ENCODE results near the gene TLK1.

The TLK1 gene

DNA sequence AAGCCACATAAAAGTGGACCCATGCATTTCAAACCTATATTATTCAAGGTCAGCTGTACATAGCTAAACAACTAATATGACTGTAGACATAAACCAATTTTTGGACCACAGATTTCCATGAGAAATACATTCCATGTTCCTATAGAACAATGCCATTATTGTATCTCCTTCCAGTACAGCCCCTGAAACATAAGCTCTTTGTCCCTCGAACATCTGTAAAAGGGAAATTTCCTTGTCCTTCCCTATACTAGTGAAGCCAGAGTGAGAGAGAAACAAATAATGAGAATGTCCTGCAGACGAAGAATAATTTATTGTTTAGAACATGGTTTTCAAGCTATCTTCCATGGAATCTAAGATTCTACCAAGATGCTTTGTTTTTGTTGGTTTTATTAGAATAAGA, 156.3 kb downstream of the TLK1 start:
- no peak overlapping the region for H3K27ac ChIP-seq (ENCODE audit: low read depth, low read length)
- H3K18ac ChIP-seq (ENCODE audit: low read length), result no peak overlapping the region
- no peak overlapping the region for H3K4me3 ChIP-seq (ENCODE audit: low read depth, low read length)
- no peak overlapping the region for H4K8ac ChIP-seq (ENCODE audit: low read depth, low read length)
- H2AK5ac ChIP-seq (ENCODE audit: low read length), result no peak overlapping the region
- H3K4me2 ChIP-seq (ENCODE audit: low read length), result no peak overlapping the region
- no peak overlapping the region for H2BK12ac ChIP-seq (ENCODE audit: low read length)
- H3K79me2 ChIP-seq (ENCODE audit: control insufficient read depth, insufficient read depth, low read length, poor library complexity), result no peaks in the 10 kb centered on the region
- no CpG with 5 or more reads among the region's 2 CpGs for WGBS (ENCODE audit: extremely low coverage, insufficient coverage, insufficient read length)
- H3K79me1 ChIP-seq (ENCODE audit: low read length), result no peaks in the 10 kb centered on the region
- H3K9ac ChIP-seq (ENCODE audit: low read length), result no peak overlapping the region
- DNase-seq, result no peak
- no peaks in the 10 kb centered on the region for H3K9me3 ChIP-seq (ENCODE audit: insufficient read depth, low read depth, low read length)
- H4K91ac ChIP-seq (ENCODE audit: low read depth, low read length), result no peak overlapping the region
- H2AFZ ChIP-seq (ENCODE audit: insufficient read depth, low read length, poor library complexity), result no peak overlapping the region
- H3K4me1 ChIP-seq (ENCODE audit: control insufficient read depth in 1 of 2, insufficient read depth in 2 of 2, low read length in 2 of 2), result no peaks in the 10 kb centered on the region
- H4K12ac ChIP-seq (ENCODE audit: low read depth, low read length), result no peak overlapping the region
- no peaks in the 10 kb centered on the region for H3K27me3 ChIP-seq (ENCODE audit: insufficient read depth, low read length)
- H3K4ac ChIP-seq (ENCODE audit: low read depth, low read length), result no peak overlapping the region
- H3K14ac ChIP-seq (ENCODE audit: low read length), result no peak overlapping the region
- no peak overlapping the region for H2BK120ac ChIP-seq (ENCODE audit: insufficient read depth, low read length, poor library complexity)
- H3K36me3 ChIP-seq (ENCODE audit: control insufficient read depth in 1 of 2, insufficient read depth in 2 of 2, low read length in 2 of 2), result peaks cover 13 to 16% of the 10 kb centered on the region in 2 experiments
- H3K23ac ChIP-seq (ENCODE audit: low read length), result no peak overlapping the region
- no peak overlapping the region for H2BK5ac ChIP-seq (ENCODE audit: low read depth, low read length, poor library complexity)

DNA sequence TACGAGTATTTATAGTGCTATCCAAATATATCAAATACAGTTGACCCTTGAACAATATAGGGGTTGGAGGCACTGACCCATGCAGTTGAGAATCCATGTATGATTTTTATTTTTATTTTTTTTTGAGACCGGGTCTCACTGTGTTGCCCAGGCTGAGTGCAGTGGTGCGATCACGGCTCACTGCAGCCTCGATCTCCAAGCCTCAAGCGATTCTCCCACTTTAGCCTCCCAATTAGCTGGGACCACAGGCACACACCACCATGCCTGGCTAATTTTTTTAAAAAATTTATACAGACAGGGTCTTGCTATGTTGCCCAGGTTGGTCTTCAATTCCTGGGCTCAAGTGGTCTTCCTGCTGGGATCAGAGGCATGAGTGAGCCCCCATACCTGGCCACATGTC, 161.0 kb downstream of the TLK1 start:
- no peak overlapping the region for H2AK5ac ChIP-seq (ENCODE audit: low read length)
- H4K12ac ChIP-seq (ENCODE audit: low read depth, low read length), result no peak overlapping the region
- no peak overlapping the region for H3K4me2 ChIP-seq (ENCODE audit: low read length)
- H3K27me3 ChIP-seq (ENCODE audit: insufficient read depth, low read length), result no peaks in the 10 kb centered on the region
- no peak overlapping the region for H2BK12ac ChIP-seq (ENCODE audit: low read length)
- no peak overlapping the region for H2AFZ ChIP-seq (ENCODE audit: insufficient read depth, low read length, poor library complexity)
- H2BK120ac ChIP-seq (ENCODE audit: insufficient read depth, low read length, poor library complexity), result no peak overlapping the region
- H3K79me1 ChIP-seq (ENCODE audit: low read length), result no peaks in the 10 kb centered on the region
- no peaks in the 10 kb centered on the region for H3K4me1 ChIP-seq (ENCODE audit: control insufficient read depth in 1 of 2, insufficient read depth in 2 of 2, low read length in 2 of 2)
- no peak overlapping the region for H4K91ac ChIP-seq (ENCODE audit: low read depth, low read length)
- DNase-seq, result no peak
- no peak overlapping the region for H4K8ac ChIP-seq (ENCODE audit: low read depth, low read length)
- WGBS (ENCODE audit: extremely low coverage, insufficient coverage, insufficient read length), result no CpG with 5 or more reads among the region's 6 CpGs
- no peak overlapping the region for H3K27ac ChIP-seq (ENCODE audit: low read depth, low read length)
- no peak overlapping the region for H3K18ac ChIP-seq (ENCODE audit: low read length)
- no peaks in the 10 kb centered on the region for H3K79me2 ChIP-seq (ENCODE audit: control insufficient read depth, insufficient read depth, low read length, poor library complexity)
- H3K9me3 ChIP-seq (ENCODE audit: insufficient read depth, low read depth, low read length), result no peaks in the 10 kb centered on the region
- H3K4ac ChIP-seq (ENCODE audit: low read depth, low read length), result no peak overlapping the region
- H3K9ac ChIP-seq (ENCODE audit: low read length), result no peak overlapping the region
- H3K4me3 ChIP-seq (ENCODE audit: low read depth, low read length), result no peak overlapping the region
- no peak overlapping the region for H3K23ac ChIP-seq (ENCODE audit: low read length)
- peaks cover 16 to 18% of the 10 kb centered on the region in 2 experiments for H3K36me3 ChIP-seq (ENCODE audit: control insufficient read depth in 1 of 2, insufficient read depth in 2 of 2, low read length in 2 of 2)
- H2BK5ac ChIP-seq (ENCODE audit: low read depth, low read length, poor library complexity), result no peak overlapping the region
- H3K14ac ChIP-seq (ENCODE audit: low read length), result no peak overlapping the region

DNA sequence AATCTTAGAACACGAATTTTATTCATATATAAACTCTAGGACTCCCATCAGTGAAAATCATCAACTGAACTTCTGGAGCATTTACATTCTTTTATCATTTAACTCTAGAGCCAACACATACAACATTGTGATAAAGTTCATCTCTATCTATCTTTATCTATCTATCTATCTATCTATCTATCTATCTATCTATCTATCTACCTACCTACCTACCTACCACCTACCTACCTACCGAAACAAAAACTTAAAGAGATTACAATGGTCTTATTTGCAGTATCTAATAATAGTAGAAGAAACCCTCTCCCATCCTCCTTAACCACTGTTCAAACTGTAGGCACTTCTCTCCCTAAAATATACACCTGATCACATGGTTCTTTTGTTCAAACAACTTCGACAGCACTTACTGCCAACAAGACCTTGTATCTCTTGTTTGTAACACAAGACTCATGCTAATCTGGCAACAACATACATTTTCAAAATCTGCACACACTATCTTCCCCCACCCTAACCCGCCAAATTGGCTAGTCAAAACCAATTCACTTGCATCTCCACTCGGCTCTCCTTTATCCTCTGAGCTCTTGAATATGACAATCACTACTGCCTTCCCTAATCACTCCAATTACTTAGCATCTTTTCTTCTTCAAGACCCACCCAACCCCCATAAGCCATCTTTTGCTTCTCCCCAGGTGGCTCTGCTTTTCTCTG, 162.6 kb downstream of the TLK1 start:
- Histone ChIP-seq H2BK120ac (ENCODE audit: insufficient read depth, low read length, poor library complexity) (no peak overlapping the region), H4K12ac (ENCODE audit: low read depth, low read length) (no peak overlapping the region), H2AK5ac (ENCODE audit: low read length) (no peak overlapping the region), H3K9ac (ENCODE audit: low read length) (no peak overlapping the region), H3K4me1 (ENCODE audit: control insufficient read depth in 1 of 2, insufficient read depth in 2 of 2, low read length in 2 of 2) (no peaks in the 10 kb centered on the region), H3K14ac (ENCODE audit: low read length) (no peak overlapping the region), H2AFZ (ENCODE audit: insufficient read depth, low read length, poor library complexity) (no peak overlapping the region), H2BK12ac (ENCODE audit: low read length) (no peak overlapping the region), H3K9me3 (ENCODE audit: insufficient read depth, low read depth, low read length) (no peaks in the 10 kb centered on the region), H3K4me3 (ENCODE audit: low read depth, low read length) (no peak overlapping the region), H3K27me3 (ENCODE audit: insufficient read depth, low read length) (no peaks in the 10 kb centered on the region), H2BK5ac (ENCODE audit: low read depth, low read length, poor library complexity) (no peak overlapping the region), H3K27ac (ENCODE audit: low read depth, low read length) (no peak overlapping the region), H4K8ac (ENCODE audit: low read depth, low read length) (no peak overlapping the region), H3K79me1 (ENCODE audit: low read length) (no peaks in the 10 kb centered on the region), H3K18ac (ENCODE audit: low read length) (no peak overlapping the region), H4K91ac (ENCODE audit: low read depth, low read length) (no peak overlapping the region), H3K23ac (ENCODE audit: low read length) (no peak overlapping the region), H3K79me2 (ENCODE audit: control insufficient read depth, insufficient read depth, low read length, poor library complexity) (no peaks in the 10 kb centered on the region), H3K36me3 (ENCODE audit: control insufficient read depth in 1 of 2, insufficient read depth in 2 of 2, low read length in 2 of 2) (peaks cover 14 to 19% of the 10 kb centered on the region in 2 experiments), H3K4ac (ENCODE audit: low read depth, low read length) (no peak overlapping the region), H3K4me2 (ENCODE audit: low read length) (no peak overlapping the region)
- DNase-seq, result no peak
- WGBS (ENCODE audit: extremely low coverage, insufficient coverage, insufficient read length), result 100% methylated on average over 1 of the region's 5 CpGs

DNA sequence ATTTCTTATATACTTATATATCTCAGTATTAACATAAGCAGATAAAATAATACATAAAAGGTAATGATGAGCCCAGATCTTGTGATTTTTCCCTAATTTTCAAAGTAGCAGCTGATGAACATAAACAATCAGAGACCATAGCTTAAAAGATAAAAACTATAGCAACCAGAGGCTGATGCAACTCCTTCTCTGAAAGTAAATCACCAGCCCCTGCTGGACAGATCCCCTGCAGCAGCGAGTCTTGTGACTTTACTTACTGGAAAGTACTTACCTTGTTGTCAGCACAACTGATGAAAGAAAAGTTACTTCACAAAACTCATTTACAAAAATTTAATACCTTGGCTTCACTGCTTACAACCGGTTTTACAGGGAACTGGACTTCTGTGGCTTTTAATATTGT, 164.4 kb downstream of the TLK1 start:
- no peak overlapping the region for H2BK5ac ChIP-seq (ENCODE audit: low read depth, low read length, poor library complexity)
- H3K18ac ChIP-seq (ENCODE audit: low read length), result no peak overlapping the region
- no peak overlapping the region for H3K4me3 ChIP-seq (ENCODE audit: low read depth, low read length)
- no peak overlapping the region for H3K4ac ChIP-seq (ENCODE audit: low read depth, low read length)
- H3K9ac ChIP-seq (ENCODE audit: low read length), result no peak overlapping the region
- H2BK120ac ChIP-seq (ENCODE audit: insufficient read depth, low read length, poor library complexity), result no peak overlapping the region
- no peak for DNase-seq
- no peaks in the 10 kb centered on the region for H3K9me3 ChIP-seq (ENCODE audit: insufficient read depth, low read depth, low read length)
- H4K91ac ChIP-seq (ENCODE audit: low read depth, low read length), result no peak overlapping the region
- H2BK12ac ChIP-seq (ENCODE audit: low read length), result no peak overlapping the region
- no peak overlapping the region for H4K8ac ChIP-seq (ENCODE audit: low read depth, low read length)
- H3K4me1 ChIP-seq (ENCODE audit: control insufficient read depth in 1 of 2, insufficient read depth in 2 of 2, low read length in 2 of 2), result no peaks in the 10 kb centered on the region
- H3K79me1 ChIP-seq (ENCODE audit: low read length), result no peaks in the 10 kb centered on the region
- H3K27ac ChIP-seq (ENCODE audit: low read depth, low read length), result no peak overlapping the region
- H3K36me3 ChIP-seq (ENCODE audit: control insufficient read depth in 1 of 2, insufficient read depth in 2 of 2, low read length in 2 of 2), result peaks cover 10 to 12% of the 10 kb centered on the region in 2 experiments
- no peaks in the 10 kb centered on the region for H3K27me3 ChIP-seq (ENCODE audit: insufficient read depth, low read length)
- H3K79me2 ChIP-seq (ENCODE audit: control insufficient read depth, insufficient read depth, low read length, poor library complexity), result no peaks in the 10 kb centered on the region
- no peak overlapping the region for H4K12ac ChIP-seq (ENCODE audit: low read depth, low read length)
- H3K14ac ChIP-seq (ENCODE audit: low read length), result no peak overlapping the region
- no peak overlapping the region for H3K23ac ChIP-seq (ENCODE audit: low read length)
- H3K4me2 ChIP-seq (ENCODE audit: low read length), result no peak overlapping the region
- H2AK5ac ChIP-seq (ENCODE audit: low read length), result no peak overlapping the region
- WGBS (ENCODE audit: extremely low coverage, insufficient coverage, insufficient read length), result no CpG with 5 or more reads among the region's 2 CpGs
- H2AFZ ChIP-seq (ENCODE audit: insufficient read depth, low read length, poor library complexity), result no peak overlapping the region

All from trophoblast cell (in vitro differentiated cells and primary cell).